GM21576 (cell line): ENCODE measurements around the gene SAPCD2.

ENCODE experiments used
- ATAC-seq: cut with Tn5 transposase; IDR thresholded peaks from one replicate; pipeline ENCODE4 v1.9.1; 2021; ENCODE audit warnings: mild to moderate bottlenecking, moderate library complexity; ENCODE audit not compliant: unreplicated experiment

Gene SAPCD2

GRCh38 chr9:137082222-137082924, 12.0 kb upstream of the SAPCD2 start:
- no peak for ATAC-seq

GRCh38 chr9:137080260-137081122, 10.1 kb upstream of the SAPCD2 start:
- no peak for ATAC-seq

GRCh38 chr9:137079401-137079787, 9.0 kb upstream of the SAPCD2 start:
- ATAC-seq = no peak

- no peak for ATAC-seq
These were observed 8.5 kb upstream of the SAPCD2 start for GRCh38 chr9:137078701-137079400.

- peak; percentile 11 for ATAC-seq
These were observed 7.7 kb upstream of the SAPCD2 start for GRCh38 chr9:137077758-137078693.

GRCh38 chr9:137077010-137077747, 6.8 kb upstream of the SAPCD2 start, which contains the start of gene UAP1L1:
UAP1L1 (plus strand) TSS chr9:137077517; CDS start chr9:137077533, 16 bp downstream.
- ATAC-seq = peak; percentile 56

- ATAC-seq = no peak
These were observed 6.3 kb upstream of the SAPCD2 start for GRCh38 chr9:137076636-137077009.

GRCh38 chr9:137075275-137075775, 5.0 kb upstream of the SAPCD2 start:
- ATAC-seq = no peak

GRCh38 chr9:137074657-137075274, 4.4 kb upstream of the SAPCD2 start:
- no peak for ATAC-seq

GRCh38 chr9:137073992-137074399, 3.6 kb upstream of the SAPCD2 start:
- no peak for ATAC-seq

GRCh38 chr9:137071282-137071681, 925 bp upstream of the SAPCD2 start:
- no peak for ATAC-seq

GRCh38 chr9:137070906-137071275, 534 bp upstream of the SAPCD2 start:
- ATAC-seq = no peak

- ATAC-seq = no peak
These were observed 757 bp downstream of the SAPCD2 start for GRCh38 chr9:137069508-137070091.

GRCh38 chr9:137068539-137069507, 1.5 kb downstream of the SAPCD2 start:
- no peak for ATAC-seq

- ATAC-seq = no peak
These were observed 2.4 kb downstream of the SAPCD2 start for GRCh38 chr9:137067860-137068538.

- no peak for ATAC-seq
These were observed 4.1 kb downstream of the SAPCD2 start for GRCh38 chr9:137066096-137066861.
